ENCODE results near the gene SPATA19.

The SPATA19 gene

DNA sequence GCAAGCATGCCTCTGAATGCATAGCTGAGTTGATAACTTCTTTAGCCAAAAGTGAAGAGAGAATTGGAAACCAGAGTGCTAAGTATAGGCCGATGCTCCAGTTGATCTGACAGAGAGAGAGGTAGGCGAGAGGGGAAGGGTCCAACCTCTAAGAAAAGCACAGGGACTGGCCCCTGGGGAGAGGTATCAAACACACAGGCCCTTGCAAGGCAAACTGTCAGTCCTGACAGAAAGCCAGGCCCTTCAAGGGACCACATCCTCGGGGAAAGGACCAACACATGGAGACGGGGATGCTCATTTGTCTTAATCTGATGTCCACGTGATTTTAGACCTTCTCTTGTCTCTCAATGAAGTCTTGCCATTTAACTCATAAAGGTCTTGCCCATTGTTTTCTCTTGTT lies 43.9 kb upstream of the SPATA19 start:
- TF ChIP-seq, protein P1, sequence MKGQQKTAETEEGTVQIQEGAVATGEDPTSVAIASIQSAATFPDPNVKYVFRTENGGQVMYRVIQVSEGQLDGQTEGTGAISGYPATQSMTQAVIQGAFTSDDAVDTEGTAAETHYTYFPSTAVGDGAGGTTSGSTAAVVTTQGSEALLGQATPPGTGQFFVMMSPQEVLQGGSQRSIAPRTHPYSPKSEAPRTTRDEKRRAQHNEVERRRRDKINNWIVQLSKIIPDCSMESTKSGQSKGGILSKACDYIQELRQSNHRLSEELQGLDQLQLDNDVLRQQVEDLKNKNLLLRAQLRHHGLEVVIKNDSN (IDR thresholded peaks at IDR 0.05), result no peak
- TF ChIP-seq TAF1 (IDR thresholded peaks at IDR 0.05; ENCODE audit: low read depth), result no peak
- TF ChIP-seq TEAD4 (IDR thresholded peaks at IDR 0.05), result no peak
- no peak for TF ChIP-seq EP300 (IDR thresholded peaks at IDR 0.05; ENCODE audit: borderline replicate concordance)
- no peak for TF ChIP-seq ZBTB7A (IDR thresholded peaks at IDR 0.05; ENCODE audit: low read depth)
- no peak for TF ChIP-seq NFIC (IDR thresholded peaks at IDR 0.05)
- TF ChIP-seq, protein P2, sequence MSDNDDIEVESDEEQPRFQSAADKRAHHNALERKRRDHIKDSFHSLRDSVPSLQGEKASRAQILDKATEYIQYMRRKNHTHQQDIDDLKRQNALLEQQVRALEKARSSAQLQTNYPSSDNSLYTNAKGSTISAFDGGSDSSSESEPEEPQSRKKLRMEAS (IDR thresholded peaks at IDR 0.05), result no peak
- no peak for TF ChIP-seq YY1 (IDR thresholded peaks at IDR 0.05; ENCODE audit: low read depth)
- no peak for TF ChIP-seq EGR1 (IDR thresholded peaks at IDR 0.05)
- TF ChIP-seq TCF12 (IDR thresholded peaks at IDR 0.05; ENCODE audit: low read depth), result no peak
- TF ChIP-seq CEBPB (IDR thresholded peaks at IDR 0.05), result no peak
- no peak for TF ChIP-seq FOXM1 (IDR thresholded peaks at IDR 0.05; ENCODE audit: borderline replicate concordance, low read depth)
- TF ChIP-seq RAD21 (IDR thresholded peaks at IDR 0.05; ENCODE audit: low read depth), result no peak
- no peak for TF ChIP-seq CREB1 (IDR thresholded peaks at IDR 0.05; ENCODE audit: low read depth)
- TF ChIP-seq, protein P3, sequence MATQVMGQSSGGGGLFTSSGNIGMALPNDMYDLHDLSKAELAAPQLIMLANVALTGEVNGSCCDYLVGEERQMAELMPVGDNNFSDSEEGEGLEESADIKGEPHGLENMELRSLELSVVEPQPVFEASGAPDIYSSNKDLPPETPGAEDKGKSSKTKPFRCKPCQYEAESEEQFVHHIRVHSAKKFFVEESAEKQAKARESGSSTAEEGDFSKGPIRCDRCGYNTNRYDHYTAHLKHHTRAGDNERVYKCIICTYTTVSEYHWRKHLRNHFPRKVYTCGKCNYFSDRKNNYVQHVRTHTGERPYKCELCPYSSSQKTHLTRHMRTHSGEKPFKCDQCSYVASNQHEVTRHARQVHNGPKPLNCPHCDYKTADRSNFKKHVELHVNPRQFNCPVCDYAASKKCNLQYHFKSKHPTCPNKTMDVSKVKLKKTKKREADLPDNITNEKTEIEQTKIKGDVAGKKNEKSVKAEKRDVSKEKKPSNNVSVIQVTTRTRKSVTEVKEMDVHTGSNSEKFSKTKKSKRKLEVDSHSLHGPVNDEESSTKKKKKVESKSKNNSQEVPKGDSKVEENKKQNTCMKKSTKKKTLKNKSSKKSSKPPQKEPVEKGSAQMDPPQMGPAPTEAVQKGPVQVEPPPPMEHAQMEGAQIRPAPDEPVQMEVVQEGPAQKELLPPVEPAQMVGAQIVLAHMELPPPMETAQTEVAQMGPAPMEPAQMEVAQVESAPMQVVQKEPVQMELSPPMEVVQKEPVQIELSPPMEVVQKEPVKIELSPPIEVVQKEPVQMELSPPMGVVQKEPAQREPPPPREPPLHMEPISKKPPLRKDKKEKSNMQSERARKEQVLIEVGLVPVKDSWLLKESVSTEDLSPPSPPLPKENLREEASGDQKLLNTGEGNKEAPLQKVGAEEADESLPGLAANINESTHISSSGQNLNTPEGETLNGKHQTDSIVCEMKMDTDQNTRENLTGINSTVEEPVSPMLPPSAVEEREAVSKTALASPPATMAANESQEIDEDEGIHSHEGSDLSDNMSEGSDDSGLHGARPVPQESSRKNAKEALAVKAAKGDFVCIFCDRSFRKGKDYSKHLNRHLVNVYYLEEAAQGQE (IDR thresholded peaks at IDR 0.05; ENCODE audit: low read depth), result no peak

DNA sequence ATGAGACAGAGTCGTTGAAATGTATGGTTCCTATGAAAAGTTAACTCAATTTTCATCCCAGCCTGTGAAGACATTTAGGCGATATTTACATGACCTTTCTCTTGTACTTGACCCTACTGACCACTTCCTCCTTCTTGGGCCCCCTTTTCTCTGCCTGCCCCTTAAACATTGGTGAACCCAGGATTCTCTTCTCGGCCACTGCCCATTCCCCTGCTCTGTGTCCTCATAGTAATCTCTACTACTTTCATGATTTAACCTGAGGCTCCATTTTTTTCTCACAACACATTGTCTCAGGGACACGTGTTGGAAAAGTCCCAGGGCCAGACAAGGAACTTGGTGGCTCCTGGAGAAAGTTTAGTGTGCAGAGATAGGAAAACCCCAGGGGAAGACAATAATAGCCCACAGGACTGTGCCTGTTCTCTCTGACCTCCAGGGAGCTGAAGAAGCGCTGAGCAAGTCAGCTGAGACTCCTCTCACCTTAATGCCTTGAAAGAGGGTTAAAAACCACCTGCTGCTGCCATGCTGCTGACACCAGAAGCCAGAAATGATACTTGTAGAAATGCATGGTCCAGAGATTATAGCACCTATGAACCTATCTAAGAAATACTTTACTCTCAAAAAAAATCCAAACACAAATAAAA lies 42.5 kb upstream of the SPATA19 start:
- TF ChIP-seq EGR1 (IDR thresholded peaks at IDR 0.05), result no peak
- TF ChIP-seq EP300 (IDR thresholded peaks at IDR 0.05; ENCODE audit: borderline replicate concordance), result no peak
- no peak for TF ChIP-seq CREB1 (IDR thresholded peaks at IDR 0.05; ENCODE audit: low read depth)
- TF ChIP-seq TCF12 (IDR thresholded peaks at IDR 0.05; ENCODE audit: low read depth), result no peak
- TF ChIP-seq TAF1 (IDR thresholded peaks at IDR 0.05; ENCODE audit: low read depth), result no peak
- TF ChIP-seq TEAD4 (IDR thresholded peaks at IDR 0.05), result no peak
- TF ChIP-seq ZBTB7A (IDR thresholded peaks at IDR 0.05; ENCODE audit: low read depth), result no peak
- TF ChIP-seq FOXM1 (IDR thresholded peaks at IDR 0.05; ENCODE audit: borderline replicate concordance, low read depth), result no peak
- TF ChIP-seq CEBPB (IDR thresholded peaks at IDR 0.05), result no peak
- TF ChIP-seq, protein P2 (IDR thresholded peaks at IDR 0.05), result no peak
- no peak for TF ChIP-seq YY1 (IDR thresholded peaks at IDR 0.05; ENCODE audit: low read depth)
- TF ChIP-seq NFIC (IDR thresholded peaks at IDR 0.05), result no peak
- no peak for TF ChIP-seq RAD21 (IDR thresholded peaks at IDR 0.05; ENCODE audit: low read depth)

DNA sequence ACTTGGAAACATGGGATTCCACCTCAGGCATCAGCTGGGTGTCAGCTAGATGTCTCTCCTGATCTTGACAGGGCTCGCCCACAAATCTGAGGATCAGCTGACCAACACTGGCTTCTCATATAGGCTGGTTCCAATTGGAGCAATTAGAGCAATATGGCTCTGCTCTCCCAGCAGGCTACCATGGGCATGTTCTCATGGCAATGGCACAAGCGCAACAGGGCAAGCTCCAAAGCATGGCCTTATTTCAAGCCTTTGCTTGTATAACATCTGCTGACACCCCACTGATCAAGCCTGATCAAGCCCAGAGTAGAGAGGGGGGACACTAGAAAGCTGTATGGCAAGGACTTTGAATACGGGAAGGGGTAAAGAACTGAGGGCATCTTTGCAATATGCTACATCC lies 40.7 kb upstream of the SPATA19 start:
- TF ChIP-seq RAD21 (IDR thresholded peaks at IDR 0.05; ENCODE audit: low read depth), result no peak
- TF ChIP-seq CEBPB (IDR thresholded peaks at IDR 0.05), result no peak
- no peak for TF ChIP-seq TCF12 (IDR thresholded peaks at IDR 0.05; ENCODE audit: low read depth)
- TF ChIP-seq, protein P2 (IDR thresholded peaks at IDR 0.05), result no peak
- no peak for TF ChIP-seq CREB1 (IDR thresholded peaks at IDR 0.05; ENCODE audit: low read depth)
- TF ChIP-seq ZBTB7A (IDR thresholded peaks at IDR 0.05; ENCODE audit: low read depth), result no peak
- no peak for TF ChIP-seq TEAD4 (IDR thresholded peaks at IDR 0.05)
- no peak for TF ChIP-seq EP300 (IDR thresholded peaks at IDR 0.05; ENCODE audit: borderline replicate concordance)
- no peak for TF ChIP-seq FOXM1 (IDR thresholded peaks at IDR 0.05; ENCODE audit: borderline replicate concordance, low read depth)
- TF ChIP-seq YY1 (IDR thresholded peaks at IDR 0.05; ENCODE audit: low read depth), result no peak
- TF ChIP-seq EGR1 (IDR thresholded peaks at IDR 0.05), result no peak
- no peak for TF ChIP-seq NFIC (IDR thresholded peaks at IDR 0.05)
- TF ChIP-seq, protein P1 (IDR thresholded peaks at IDR 0.05), result no peak
- no peak for TF ChIP-seq TAF1 (IDR thresholded peaks at IDR 0.05; ENCODE audit: low read depth)
- TF ChIP-seq, protein P3 (IDR thresholded peaks at IDR 0.05; ENCODE audit: low read depth), result no peak

DNA sequence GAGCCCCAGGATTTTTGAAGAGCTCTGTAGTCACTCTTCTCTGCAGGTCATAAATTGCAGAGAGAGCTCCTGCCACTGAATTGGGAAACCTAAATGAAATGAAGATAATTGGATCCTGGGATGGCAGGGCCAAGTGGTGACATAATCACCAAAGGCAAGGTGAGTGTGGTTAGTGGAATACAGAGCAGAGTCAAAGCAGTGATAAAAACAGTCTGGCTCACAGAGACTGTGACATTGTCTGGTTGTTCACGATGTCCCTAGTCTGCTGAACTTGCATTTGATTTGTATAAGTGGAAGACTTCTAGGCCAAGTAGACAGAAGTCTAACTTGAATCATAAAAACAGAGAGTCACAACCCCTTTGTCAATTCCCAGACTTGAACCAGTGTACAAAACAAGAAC lies 26.8 kb upstream of the SPATA19 start:
- TF ChIP-seq YY1 (IDR thresholded peaks at IDR 0.05; ENCODE audit: low read depth) (no peak), TAF1 (IDR thresholded peaks at IDR 0.05; ENCODE audit: low read depth) (no peak), EP300 (IDR thresholded peaks at IDR 0.05; ENCODE audit: borderline replicate concordance) (no peak)
- TF ChIP-seq, protein P1 (IDR thresholded peaks at IDR 0.05), result no peak
- TF ChIP-seq, protein P3 (IDR thresholded peaks at IDR 0.05; ENCODE audit: low read depth), result no peak
